ENCODE results near the gene PGAP1.
A peak's percentile ranks its signal among the peaks of the same experiment; 100 is the strongest.

Gene PGAP1

GRCh38 chr2:196926562-196927375 lies at the start of gene PGAP1:
Gene PGAP1 (minus strand): TSS chr2:196926707. CDS start chr2:196926616, 91 bp downstream.
- DNase-seq, result peak; percentile 89

- DNase-seq, result no peak
Measured at GRCh38 chr2:196974970-196975369, 48.5 kb upstream of the PGAP1 start.

GRCh38 chr2:196971574-196972279 lies 45.2 kb upstream of the PGAP1 start:
- no peak for DNase-seq

GRCh38 chr2:196970099-196970498 lies 43.6 kb upstream of the PGAP1 start:
- DNase-seq, result no peak

- no peak for DNase-seq
Measured at GRCh38 chr2:196968516-196968915, 42.0 kb upstream of the PGAP1 start.

GRCh38 chr2:196967775-196968174 lies 41.3 kb upstream of the PGAP1 start:
- no peak for DNase-seq

- no peak for DNase-seq
Measured at GRCh38 chr2:196967116-196967515, 40.6 kb upstream of the PGAP1 start.

- no peak for DNase-seq
Measured at GRCh38 chr2:196966061-196966460, 39.6 kb upstream of the PGAP1 start.

GRCh38 chr2:196965651-196966050 lies 39.1 kb upstream of the PGAP1 start:
- DNase-seq, result no peak

- no peak for DNase-seq
Measured at GRCh38 chr2:196963961-196964360, 37.5 kb upstream of the PGAP1 start.

GRCh38 chr2:196963043-196963442 lies 36.5 kb upstream of the PGAP1 start:
- no peak for DNase-seq

GRCh38 chr2:196962325-196962724 lies 35.8 kb upstream of the PGAP1 start:
- no peak for DNase-seq

GRCh38 chr2:196961889-196962288 lies 35.4 kb upstream of the PGAP1 start:
- DNase-seq, result no peak

GRCh38 chr2:196959734-196960338 lies 33.3 kb upstream of the PGAP1 start:
- no peak for DNase-seq

GRCh38 chr2:196959281-196959680 lies 32.8 kb upstream of the PGAP1 start:
- DNase-seq, result no peak

GRCh38 chr2:196957881-196958525 lies 31.5 kb upstream of the PGAP1 start:
- DNase-seq, result no peak

GRCh38 chr2:196957442-196957841 lies 30.9 kb upstream of the PGAP1 start:
- DNase-seq, result no peak

- DNase-seq, result no peak
Measured at GRCh38 chr2:196956069-196956468, 29.6 kb upstream of the PGAP1 start.

- DNase-seq, result no peak
Measured at GRCh38 chr2:196955036-196955435, 28.5 kb upstream of the PGAP1 start.

- no peak for DNase-seq
Measured at GRCh38 chr2:196954001-196954400, 27.5 kb upstream of the PGAP1 start.

GRCh38 chr2:196952936-196953335 lies 26.4 kb upstream of the PGAP1 start:
- no peak for DNase-seq

- no peak for DNase-seq
Measured at GRCh38 chr2:196951973-196952372, 25.5 kb upstream of the PGAP1 start.

GRCh38 chr2:196949116-196949515 lies 22.6 kb upstream of the PGAP1 start:
- no peak for DNase-seq
